GM15510 (cell line): ENCODE measurements around the gene MEOX1.

Experiments
- POLR2A ChIP-seq: IDR thresholded peaks from 3 replicates; pipeline ENCODE4 v1.6.1; 2011; ENCODE audit warnings: borderline replicate concordance; ENCODE audit not compliant: insufficient read length; ENCODE audit errors: extremely low read depth

MEOX1 gene

GRCh38 chr17:43689814-43690213 is 28.1 kb upstream of the MEOX1 start:
- no peak for TF ChIP-seq POLR2A

GRCh38 chr17:43689131-43689530 is 27.4 kb upstream of the MEOX1 start:
- no peak for TF ChIP-seq POLR2A

- no peak for TF ChIP-seq POLR2A
These were observed 22.4 kb upstream of the MEOX1 start for GRCh38 chr17:43683928-43684653.

GRCh38 chr17:43680461-43680860 is 18.7 kb upstream of the MEOX1 start:
- no peak for TF ChIP-seq POLR2A

GRCh38 chr17:43679911-43680310 is 18.2 kb upstream of the MEOX1 start:
- TF ChIP-seq POLR2A = no peak

GRCh38 chr17:43679401-43679800 is 17.7 kb upstream of the MEOX1 start:
- no peak for TF ChIP-seq POLR2A

GRCh38 chr17:43676471-43676870 is 14.7 kb upstream of the MEOX1 start:
- no peak for TF ChIP-seq POLR2A

- no peak for TF ChIP-seq POLR2A
These were observed 12.7 kb upstream of the MEOX1 start for GRCh38 chr17:43674394-43674793.

GRCh38 chr17:43673516-43674323 is 12.0 kb upstream of the MEOX1 start:
- TF ChIP-seq POLR2A = no peak

- no peak for TF ChIP-seq POLR2A
These were observed 10.2 kb upstream of the MEOX1 start for GRCh38 chr17:43671755-43672519.

- TF ChIP-seq POLR2A = no peak
These were observed 9.4 kb upstream of the MEOX1 start for GRCh38 chr17:43671031-43671692.

- TF ChIP-seq POLR2A = no peak
These were observed 8.9 kb upstream of the MEOX1 start for GRCh38 chr17:43670645-43671030.

- TF ChIP-seq POLR2A = no peak
These were observed 8.4 kb upstream of the MEOX1 start for GRCh38 chr17:43669971-43670644.

- no peak for TF ChIP-seq POLR2A
These were observed 6.2 kb upstream of the MEOX1 start for GRCh38 chr17:43667947-43668348.
